DMS53 treated with DMSO at 0.1 percent for 48 hours (cell line): ENCODE results near the gene ITGA5.

ENCODE experiments used
- DNase-seq: peaks from one replicate; lab custom pipeline; 2025; ENCODE audit not compliant: unreplicated experiment; lab: John Stamatoyannopoulos, UW

ITGA5 gene

DNA sequence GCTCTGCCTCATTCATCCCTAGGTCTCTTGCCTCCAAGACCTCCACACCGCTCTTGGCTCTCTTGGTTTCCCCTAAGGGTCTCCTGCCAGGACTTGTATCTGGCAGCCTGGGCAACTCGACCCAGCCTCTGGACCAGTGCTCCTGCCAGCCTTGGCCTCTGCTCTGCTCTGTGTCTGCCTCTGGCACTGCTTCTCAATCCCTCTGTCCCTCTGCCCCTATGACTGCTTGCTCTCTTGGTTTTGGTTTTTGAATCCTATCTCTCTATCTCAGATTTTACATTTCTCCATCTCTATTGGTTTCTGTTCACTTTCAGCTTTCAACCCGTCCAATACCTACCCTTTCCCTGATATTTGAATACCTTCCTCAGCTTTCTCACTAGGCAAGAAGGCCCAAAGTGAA lies 6.3 kb downstream of the ITGA5 start:
- DNase-seq: no peak

DNA sequence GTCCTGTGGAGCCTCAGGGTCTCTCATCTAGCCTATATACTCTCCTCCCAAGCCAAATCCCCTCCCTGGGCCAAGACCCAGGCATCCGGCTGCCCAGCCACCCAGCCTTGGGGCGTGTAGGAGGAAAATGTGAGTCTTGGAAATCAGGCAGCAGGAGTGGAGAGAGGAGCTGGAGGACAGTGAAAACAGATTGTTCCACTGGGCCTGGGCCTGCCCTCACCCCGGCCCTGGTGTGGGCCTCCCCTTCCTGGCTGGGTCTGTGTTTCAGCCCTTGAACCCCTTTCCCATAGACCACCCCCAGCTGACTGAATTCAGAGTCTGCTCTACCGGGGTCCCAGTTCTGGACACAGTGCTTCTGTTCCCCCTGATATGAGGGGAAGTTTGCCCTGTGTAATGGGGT lies 6.7 kb downstream of the ITGA5 start:
- no peak for DNase-seq

DNA sequence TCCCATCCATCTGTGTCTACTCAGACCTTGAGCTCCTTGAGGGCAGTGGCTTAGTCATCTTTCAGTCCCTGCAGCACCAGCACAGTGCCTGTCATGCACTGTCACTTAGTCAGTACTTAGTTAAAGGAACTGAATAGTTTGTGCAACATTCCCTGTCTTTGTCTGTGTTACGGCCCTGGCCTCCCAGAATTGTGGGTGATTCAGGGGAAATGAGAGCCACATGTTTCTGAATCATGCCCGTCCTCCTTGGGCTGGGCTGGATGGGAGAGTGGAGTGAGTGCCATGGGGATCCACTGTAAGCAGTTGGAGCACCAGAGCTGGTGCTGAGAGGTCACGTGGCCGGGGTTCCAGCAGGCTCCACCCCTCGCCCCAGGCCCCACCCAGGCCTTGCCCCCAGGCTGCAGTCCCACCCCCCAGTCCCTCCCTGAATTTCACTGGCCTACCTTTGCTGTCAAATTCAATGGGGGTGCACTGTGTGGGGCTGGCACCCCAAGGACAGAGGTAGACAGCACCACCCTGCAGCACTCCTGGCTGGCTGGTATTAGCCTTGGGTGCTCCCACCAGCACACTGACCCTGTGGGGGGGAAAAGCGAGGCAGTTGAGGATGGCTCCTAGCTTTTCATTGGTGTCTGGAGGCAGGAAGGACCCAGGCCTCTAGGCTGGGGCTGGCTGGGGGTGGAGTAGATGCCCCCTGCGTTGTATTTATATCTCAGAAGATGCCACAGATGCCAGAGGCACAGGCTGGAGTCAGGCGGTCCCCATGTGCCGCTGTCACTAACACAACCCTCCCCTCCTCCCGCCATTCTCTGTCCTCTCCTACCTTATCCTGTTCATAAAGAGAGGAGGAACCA lies 7.5 kb downstream of the ITGA5 start:
- no peak for DNase-seq

DNA sequence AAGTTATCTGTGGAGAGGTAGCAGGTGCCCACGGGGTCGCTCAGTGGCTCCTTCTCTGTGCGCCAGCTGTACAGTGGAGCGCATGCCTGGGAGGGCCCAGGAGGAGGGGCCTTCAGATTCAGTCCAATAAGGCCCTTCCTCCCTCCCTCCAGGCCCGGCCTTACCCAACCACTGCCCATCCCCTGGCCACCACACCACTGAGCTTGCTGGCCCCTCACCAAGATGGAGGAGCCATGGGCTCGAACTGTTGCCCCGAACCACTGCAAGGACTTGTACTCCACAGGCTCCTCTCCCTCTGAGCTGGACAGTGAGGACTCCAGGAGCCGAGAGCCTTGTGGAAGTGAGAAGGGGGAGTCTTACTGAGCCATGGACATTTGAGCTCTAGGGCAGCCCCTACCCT lies 9.8 kb downstream of the ITGA5 start:
- DNase-seq: no peak

DNA sequence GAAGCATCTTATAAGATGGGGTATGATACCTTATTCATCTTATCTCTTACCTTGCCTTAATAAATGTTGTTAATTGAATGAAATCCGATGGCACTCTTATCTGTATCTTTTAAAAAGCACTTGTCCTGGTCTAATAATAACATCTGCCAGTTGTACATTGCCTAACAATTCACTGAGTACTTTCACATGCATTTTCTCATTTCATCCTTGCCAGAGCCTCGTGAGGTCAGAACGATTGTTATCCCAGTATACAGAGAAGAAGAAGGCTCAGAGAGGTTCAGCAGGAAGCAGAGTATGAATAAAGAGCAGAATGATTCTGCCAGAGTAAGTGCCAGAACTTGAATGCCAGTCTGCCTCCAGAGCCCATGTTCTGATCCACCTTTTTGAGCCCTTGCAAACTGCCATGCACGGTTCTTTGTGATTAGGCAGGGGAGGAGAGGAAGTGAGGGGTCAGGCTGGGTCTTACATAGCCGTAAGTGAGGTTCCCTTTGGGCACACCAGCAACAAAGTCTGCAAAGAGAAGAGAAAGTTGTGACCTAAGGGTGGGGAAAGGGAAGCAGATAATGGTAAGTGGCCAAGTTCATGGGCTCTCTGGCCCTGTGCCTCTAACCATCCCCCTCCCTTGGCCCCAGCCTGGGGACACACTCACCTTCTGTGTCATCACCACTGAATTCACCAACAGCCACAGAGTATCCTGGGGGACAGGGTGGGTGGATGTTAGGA lies 11.7 kb downstream of the ITGA5 start:
- DNase-seq: no peak

DNA sequence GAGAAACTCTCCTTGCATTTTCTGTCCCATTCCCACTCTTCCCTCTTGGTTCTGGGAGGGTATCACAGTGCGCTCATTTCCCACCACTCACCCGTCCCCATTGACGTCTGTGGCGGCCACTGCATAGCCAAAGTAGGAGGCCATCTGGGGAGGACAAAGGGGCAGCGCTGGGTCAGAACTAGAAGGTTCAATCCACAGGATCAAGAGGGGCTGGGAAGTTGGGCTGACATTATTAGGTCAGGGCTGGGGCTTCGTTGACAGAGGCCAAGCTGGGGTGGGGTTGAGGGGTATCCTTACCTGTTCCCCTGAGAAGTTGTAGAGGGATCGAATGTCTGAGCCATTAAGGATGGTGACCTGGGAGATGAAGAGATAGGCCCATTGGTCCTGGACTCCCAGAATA lies 13.5 kb downstream of the ITGA5 start:
- no peak for DNase-seq

DNA sequence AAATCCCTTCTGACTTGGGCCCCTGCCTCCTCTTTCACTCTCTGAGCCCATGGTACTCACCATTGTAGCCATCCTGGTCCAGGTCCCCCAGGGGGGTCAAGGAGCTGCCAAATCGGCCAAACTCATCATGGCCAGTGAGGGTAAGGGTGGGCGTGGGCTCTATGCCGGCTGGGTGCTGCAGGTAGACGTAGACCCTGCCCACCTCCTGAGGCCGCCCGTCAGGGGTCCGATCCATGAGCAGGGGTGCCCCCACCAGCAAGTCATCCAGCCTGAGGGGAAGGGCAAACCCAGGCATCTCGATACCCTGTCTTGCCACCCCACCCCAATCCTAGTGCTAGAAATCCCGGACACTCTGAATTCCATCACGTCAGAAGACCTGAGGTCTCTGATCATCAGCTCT lies 14.0 kb downstream of the ITGA5 start:
- DNase-seq: no peak

DNA sequence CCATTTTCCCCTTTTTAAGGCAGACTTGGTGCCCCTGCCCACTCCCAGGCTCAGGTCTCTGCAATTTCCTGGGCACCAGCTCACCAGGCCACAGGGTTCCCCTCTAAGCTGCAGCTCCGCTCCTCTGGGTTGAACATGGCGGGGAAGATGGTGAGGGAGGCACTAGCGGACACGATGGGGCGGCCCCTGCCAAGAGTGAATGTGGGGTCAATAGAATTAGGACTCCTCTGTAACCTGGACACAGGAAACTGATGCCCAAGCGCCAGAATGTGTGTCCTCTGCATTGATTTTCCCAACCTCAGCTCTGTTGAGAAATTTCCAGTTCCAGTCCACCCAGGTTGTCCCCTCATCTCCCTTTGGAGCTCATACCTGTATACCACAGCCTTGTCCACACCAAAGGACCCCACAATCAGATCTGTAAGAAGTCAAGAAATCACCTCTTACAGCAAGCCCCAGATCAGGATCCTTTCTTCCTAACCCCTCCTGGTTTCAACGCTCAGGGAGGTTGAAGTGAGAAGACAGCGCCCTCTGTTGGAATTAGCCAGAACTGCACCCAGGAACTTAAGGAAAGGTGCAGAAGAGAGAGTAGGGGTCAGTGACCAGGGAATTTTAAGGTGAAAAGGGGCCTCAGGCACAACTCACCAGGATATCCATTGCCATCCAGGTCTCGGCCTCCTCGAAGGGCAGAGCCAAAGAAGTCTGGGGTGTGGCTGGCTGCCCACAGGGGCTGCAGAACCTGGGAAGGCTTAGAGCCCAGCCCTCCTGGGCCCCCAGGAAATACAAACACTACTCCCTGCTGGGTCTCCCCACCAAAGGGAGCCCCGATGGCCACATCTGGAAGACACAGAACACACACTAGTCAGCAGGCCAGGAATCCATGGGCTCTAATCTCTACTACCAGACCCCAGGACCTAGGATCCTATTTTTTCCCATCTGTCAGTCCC lies 14.7 kb downstream of the ITGA5 start:
- peak; percentile 15 for DNase-seq

DNA sequence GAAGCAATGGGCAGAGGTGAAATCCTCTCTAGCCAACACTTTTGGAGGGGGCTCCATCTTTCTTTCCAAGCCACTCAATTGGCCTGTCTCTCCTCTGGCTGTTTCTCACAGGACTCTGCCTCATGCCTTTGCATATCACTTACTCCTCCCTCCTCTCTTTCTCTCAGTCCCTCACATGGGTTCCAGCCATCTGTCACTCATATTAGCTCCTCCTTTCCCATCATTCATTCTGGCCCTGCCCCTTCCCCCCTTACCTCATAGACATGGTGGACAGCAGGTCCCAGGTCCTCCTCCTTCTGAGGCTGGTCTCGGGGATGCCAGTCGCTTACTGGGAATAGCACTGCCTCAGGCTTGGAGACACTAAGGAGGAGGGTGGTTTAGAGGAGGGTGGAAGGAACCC lies 17.9 kb downstream of the ITGA5 start:
- no peak for DNase-seq

DNA sequence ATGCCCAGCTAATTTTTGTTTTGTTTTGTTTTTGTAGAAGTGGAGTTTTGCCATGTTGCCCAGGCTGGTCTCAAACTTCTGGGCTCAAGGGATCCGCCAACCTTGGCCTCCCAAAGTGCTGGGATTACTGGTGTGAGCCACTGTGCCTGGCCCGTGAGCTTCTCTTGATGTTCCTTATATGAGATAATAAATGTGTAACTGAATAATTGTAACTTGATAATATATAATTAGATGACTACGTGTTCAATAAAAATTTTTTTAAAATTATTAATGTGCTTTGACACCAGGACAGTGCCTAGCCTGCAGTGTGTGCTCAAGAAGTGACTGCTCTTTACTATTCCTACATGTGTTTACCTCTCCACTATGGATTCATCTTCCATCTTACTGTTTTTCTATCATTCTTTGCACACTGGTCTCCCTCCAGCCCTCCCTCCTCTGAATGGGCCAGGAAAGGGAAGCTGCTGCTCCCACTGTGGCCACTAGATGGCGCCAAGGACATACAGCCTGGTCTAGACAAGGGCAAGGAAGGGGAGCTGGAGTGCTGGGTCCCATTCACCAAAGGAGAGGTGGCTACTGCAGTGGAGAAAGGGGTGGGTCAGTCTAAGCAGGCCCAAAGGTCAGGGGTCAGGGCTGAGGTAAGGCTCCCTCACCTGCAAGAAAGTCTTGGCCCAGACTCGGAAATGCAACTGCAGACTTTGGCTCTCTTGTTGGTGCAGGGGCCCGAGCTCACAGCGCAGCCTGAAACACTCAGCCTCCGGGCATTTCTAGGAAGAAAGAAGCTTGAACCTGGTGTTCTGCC lies 19.9 kb downstream of the ITGA5 start:
- DNase-seq: peak; percentile 63

DNA sequence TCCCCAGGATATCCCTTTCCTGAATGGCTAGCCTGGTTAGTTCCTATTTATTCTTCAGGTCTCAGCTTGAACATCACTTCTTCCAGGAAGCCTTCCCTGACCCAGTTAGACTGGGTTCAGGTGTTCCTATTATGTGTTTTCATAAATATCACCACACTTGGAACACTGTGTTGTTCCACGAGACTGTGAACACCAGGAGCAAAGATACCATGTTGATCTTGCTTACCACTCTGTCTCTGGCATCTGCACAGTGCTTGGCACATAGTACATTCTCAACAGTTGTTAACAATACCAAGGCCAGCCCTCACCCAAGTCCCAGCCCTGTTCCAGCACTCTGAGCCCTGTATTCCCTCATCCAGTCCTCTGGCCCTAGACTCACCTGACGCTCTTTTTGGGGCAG lies 20.8 kb downstream of the ITGA5 start:
- DNase-seq: no peak

DNA sequence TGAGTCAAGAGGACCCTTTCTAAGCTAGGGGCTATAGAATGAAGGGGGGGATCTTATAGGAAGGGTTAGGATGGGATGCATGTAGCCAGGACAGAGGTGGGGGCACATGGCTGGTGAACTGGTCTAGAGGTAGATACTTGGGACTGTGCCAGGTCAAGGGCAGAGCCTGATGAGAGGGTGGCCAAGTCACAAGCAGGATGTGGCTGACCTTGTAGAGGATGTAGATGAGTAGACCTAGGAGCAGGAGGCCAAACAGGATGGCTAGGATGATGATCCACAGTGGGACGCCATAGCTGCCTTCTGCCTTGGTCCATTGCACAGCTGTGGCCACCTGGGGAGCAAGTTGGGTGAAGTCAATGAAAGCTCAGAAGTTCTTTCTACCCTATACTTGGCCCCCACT lies 21.9 kb downstream of the ITGA5 start:
- no peak for DNase-seq

DNA sequence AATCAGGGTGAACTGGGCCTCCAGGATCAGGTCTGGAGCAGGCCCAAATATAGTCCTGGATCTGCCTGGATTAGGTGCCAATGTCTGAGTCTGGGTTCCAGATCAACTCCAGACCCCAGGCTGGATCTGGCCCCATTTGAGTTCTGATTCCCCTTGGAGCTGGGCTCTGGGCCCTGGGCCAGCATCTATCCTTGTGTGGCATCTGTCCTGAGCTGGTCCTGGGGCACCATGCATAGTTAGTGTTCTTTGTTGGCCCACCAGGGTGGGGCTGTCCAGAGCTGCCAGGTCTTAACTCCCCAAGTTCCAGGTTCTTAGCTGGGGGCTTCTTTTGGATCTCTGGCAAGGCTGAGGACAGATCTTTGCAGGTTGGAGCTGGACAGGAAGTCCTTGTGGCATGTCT lies 23.5 kb downstream of the ITGA5 start:
- no peak for DNase-seq

DNA sequence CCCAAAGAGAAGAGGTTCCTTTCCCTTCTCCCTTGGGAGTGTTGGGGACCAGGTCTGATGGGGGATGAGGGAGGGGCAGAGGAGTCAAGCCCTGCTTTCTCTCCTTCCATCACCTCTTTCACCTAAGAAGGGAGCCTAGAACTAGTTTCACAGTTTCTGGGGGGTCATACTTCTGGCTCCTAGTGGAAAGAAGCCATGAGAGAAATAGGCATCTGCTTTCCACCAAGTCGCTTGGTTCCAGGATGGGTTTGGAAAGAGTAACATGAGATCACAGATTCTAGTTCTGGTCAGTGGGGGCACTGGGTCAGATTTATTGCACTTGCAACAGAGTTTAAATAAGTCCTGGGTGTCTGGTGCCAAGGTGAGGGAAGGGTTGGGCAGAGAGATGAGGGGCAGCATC lies 24.1 kb downstream of the ITGA5 start:
- no peak for DNase-seq

DNA sequence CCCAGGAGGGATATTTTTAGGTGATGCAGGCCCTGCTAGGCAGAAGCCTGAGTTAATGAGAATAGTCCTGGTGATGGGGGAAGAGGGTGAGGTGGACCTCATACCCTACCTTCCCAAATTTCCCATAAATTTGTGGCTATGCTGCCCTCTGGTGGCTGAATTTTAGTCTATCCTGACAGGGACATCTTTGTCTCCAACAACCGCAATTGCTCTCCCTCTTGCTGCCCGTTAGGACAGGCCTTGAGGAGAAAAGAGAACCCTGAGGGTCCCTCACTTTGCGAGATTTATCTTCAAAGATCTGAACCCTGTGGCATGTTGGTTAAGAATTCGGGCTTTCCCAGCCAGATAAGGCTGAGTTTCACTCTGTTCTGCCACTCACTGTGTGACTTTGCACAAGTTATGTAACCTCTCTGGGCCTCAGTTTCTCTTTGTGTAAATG lies 24.8 kb downstream of the ITGA5 start:
- peak; percentile 36 for DNase-seq

DNA sequence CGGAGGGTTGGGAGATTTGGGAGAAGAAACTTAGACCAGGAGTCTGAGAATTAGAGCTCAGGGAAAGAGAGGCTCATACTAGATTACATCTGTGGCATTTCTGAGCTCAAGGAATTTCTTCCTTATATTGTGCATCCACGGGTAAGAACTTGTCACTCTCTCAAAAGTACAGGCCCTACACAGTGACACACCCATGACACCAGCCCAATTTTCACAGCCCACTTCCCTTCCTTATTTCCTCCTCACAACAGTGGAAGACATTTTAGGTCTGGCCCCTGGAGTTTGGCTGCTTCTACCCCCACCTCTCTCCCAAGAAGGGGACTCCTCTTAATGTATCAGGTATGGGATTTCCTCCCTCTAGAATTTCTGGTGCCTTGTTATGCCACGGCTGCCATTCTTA lies 25.3 kb downstream of the ITGA5 start:
- DNase-seq: no peak

DNA sequence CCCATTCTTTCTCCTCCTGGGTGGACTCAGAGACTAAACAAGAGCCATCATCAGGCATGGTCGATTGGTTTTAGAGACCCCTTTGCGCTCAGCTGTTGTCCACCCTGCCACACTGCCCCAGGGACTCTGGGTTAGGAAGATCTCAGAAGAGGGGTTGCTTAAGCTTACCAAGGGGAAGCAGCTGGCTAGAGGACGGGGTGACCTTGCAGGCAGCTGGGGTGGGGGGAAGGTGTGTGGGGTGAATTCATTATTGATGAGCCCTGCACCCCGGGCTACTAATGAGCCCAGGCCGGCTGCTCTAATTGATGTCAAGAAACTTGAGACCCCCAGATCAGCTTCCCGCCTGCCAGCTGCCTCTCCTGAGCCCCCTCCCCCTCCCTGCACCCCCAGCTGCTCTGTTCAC lies 25.9 kb downstream of the ITGA5 start:
- DNase-seq: no peak

DNA sequence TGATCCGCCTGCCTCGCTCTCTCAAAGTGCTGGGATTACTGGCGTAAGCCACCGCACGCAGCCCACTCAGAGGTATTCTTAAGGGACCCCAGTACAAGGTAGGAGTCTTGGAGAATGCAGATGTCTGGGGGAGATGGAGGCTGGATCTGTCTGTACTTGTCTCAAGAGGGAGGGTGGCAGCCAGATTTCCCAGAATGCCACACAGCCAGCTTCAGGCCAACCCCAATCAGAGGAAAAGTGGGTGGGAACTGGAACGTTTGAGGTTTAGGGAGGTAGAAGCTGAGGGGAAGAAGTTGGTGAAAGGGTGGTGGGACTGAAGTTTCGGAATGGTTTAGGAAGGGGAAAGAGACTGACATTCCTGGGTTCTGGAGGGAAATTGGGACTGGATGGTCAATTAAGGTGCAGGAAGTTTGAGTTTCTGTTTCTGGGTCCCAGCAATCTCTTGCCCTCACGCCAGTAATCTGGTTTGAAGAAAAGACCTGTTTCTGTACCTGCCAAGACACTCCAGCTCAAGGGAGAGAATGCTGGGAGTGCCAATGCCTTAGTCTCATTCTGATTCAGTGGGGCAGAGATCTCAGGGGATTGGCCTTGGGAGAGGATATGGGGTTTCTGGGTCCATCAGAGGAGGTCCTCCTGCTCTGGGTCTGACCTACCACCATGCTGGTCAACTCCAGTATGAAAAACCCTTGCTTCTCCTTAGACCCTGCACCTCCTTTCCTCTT lies 26.4 kb downstream of the ITGA5 start:
- DNase-seq: no peak

DNA sequence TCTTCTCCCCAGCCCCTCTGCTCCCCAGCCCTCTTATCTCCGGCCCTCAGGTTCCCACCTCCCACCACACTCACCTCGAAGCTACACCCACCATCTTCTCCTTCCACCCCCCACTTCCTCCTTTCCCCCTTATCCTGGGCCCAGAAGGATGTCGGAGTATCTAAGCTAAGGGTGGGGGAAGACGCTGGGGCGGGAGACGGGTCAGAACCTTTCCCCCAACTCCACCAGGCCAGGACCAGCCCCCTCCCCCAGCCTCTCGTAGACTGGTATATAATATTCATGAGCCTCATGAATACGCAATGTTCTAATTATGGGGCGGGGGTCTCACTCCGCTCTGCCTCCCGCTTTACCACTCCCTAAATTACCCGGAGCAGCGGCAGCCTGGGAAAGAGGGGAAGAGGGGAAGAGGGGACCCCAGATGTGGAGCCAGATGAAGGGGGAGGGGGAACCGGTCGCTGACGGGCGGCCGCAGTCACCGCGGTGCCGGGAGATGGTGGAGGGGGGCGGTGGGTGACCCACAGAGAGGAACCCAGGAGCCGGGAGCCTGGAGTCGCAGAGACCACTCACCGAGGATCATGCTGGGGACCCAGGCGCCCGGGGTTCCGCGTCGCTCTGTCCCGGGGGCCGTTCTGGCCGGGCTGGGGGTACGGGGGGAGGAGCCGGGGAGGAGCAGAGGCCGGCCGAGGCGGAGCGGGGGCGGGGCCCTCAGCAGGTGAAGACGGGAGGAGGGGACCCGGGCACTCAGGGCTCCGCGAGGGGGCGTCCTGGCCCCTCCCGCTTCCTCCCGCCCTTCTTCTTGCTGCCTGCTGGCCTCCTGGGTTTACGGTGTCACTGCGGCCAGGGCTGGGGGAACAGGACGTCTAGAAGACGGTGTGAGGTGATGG lies 28.2 kb downstream of the ITGA5 start:
- peak; percentile 38 for DNase-seq
